KMS-11 (cell line): ENCODE results near the gene SPNS3.

Source experiments
- H2AFZ ChIP-seq: fragments of 200-600 bp; sonication (generic); 2 replicates; pipeline ENCODE4 v1.6.1; 2016; ENCODE audit warnings: antibody characterized with exemption, mixed run types, low read depth
- H3K27ac ChIP-seq: fragments of 200-600 bp; sonication (generic); 2 replicates; pipeline ENCODE4 v1.6.1; 2016; ENCODE audit warnings: mild to moderate bottlenecking, mixed run types
- H3K27me3 ChIP-seq: fragments of 200-600 bp; sonication (generic); 2 replicates; pipeline ENCODE4 v1.6.1; 2017; ENCODE audit warnings: mild to moderate bottlenecking, low read depth, mixed run types, moderate library complexity; ENCODE audit not compliant: insufficient read depth
- H3K36me3 ChIP-seq: fragments of 200-600 bp; sonication (generic); 2 replicates; pipeline ENCODE4 v1.6.1; 2017; ENCODE audit warnings: mild to moderate bottlenecking, mixed run types; ENCODE audit not compliant: insufficient read depth
- H3K4me1 ChIP-seq: fragments of 200-600 bp; sonication (generic); 2 replicates; pipeline ENCODE4 v1.6.1; 2016; ENCODE audit warnings: mild to moderate bottlenecking, low read depth, mixed run types; ENCODE audit not compliant: poor library complexity, severe bottlenecking
- H3K4me2 ChIP-seq: fragments of 200-600 bp; sonication (generic); 2 replicates; pipeline ENCODE4 v1.7.0; 2016; ENCODE audit warnings: mild to moderate bottlenecking, mixed run types
- H3K4me3 ChIP-seq: fragments of 200-600 bp; sonication (generic); IDR thresholded peaks from 2 replicates; pipeline ENCODE4 v1.6.1; 2017; ENCODE audit warnings: low read depth, low read length, mixed read lengths; ENCODE audit not compliant: insufficient read depth
- H3K79me2 ChIP-seq: fragments of 200-600 bp; sonication (generic); 2 replicates; pipeline ENCODE4 v1.6.1; 2016; ENCODE audit warnings: low read depth, mixed run types; ENCODE audit not compliant: insufficient read depth
- H3K9ac ChIP-seq: fragments of 200-600 bp; sonication (generic); 2 replicates; pipeline ENCODE4 v1.6.1; 2016; ENCODE audit warnings: mild to moderate bottlenecking, mixed run types
- H4K20me1 ChIP-seq: fragments of 200-600 bp; sonication (generic); 2 replicates; pipeline ENCODE4 v1.6.1; 2016; ENCODE audit warnings: mild to moderate bottlenecking, mixed run types; ENCODE audit not compliant: insufficient read depth
- TF ChIP-seq, protein P1 (sequence below): fragments of 200-600 bp; sonication (generic); conservative IDR thresholded peaks from 2 replicates; pipeline ENCODE4 v1.6.1; 2017; ENCODE audit warnings: low read depth, mild to moderate bottlenecking, antibody characterized with exemption, low read length, moderate library complexity, mixed read lengths

Gene SPNS3

GRCh38 chr17:4475463-4475862, 41.7 kb downstream of the SPNS3 start:
- Histone ChIP-seq H3K27ac (no peak overlapping the region), H3K79me2 (no peaks in the 10 kb centered on the region), H4K20me1 (no peaks in the 10 kb centered on the region), H3K4me1 (no peaks in the 10 kb centered on the region), H3K9ac (no peak overlapping the region), H3K4me2 (no peak overlapping the region), H3K4me3 (no peak overlapping the region), H3K27me3 (peaks cover 19% of the 10 kb centered on the region), H3K36me3 (no peaks in the 10 kb centered on the region), H2AFZ (no peak overlapping the region)
- TF ChIP-seq, protein P1, sequence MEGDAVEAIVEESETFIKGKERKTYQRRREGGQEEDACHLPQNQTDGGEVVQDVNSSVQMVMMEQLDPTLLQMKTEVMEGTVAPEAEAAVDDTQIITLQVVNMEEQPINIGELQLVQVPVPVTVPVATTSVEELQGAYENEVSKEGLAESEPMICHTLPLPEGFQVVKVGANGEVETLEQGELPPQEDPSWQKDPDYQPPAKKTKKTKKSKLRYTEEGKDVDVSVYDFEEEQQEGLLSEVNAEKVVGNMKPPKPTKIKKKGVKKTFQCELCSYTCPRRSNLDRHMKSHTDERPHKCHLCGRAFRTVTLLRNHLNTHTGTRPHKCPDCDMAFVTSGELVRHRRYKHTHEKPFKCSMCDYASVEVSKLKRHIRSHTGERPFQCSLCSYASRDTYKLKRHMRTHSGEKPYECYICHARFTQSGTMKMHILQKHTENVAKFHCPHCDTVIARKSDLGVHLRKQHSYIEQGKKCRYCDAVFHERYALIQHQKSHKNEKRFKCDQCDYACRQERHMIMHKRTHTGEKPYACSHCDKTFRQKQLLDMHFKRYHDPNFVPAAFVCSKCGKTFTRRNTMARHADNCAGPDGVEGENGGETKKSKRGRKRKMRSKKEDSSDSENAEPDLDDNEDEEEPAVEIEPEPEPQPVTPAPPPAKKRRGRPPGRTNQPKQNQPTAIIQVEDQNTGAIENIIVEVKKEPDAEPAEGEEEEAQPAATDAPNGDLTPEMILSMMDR = no peak

GRCh38 chr17:4476017-4476416, 42.3 kb downstream of the SPNS3 start:
- Histone ChIP-seq H4K20me1 (no peaks in the 10 kb centered on the region), H3K4me2 (no peak overlapping the region), H3K9ac (no peak overlapping the region), H3K27me3 (peaks cover 19% of the 10 kb centered on the region), H3K4me3 (no peak overlapping the region), H3K27ac (no peak overlapping the region), H2AFZ (no peak overlapping the region), H3K36me3 (no peaks in the 10 kb centered on the region), H3K4me1 (no peaks in the 10 kb centered on the region), H3K79me2 (no peaks in the 10 kb centered on the region)
- TF ChIP-seq, protein P1 = no peak

DNA sequence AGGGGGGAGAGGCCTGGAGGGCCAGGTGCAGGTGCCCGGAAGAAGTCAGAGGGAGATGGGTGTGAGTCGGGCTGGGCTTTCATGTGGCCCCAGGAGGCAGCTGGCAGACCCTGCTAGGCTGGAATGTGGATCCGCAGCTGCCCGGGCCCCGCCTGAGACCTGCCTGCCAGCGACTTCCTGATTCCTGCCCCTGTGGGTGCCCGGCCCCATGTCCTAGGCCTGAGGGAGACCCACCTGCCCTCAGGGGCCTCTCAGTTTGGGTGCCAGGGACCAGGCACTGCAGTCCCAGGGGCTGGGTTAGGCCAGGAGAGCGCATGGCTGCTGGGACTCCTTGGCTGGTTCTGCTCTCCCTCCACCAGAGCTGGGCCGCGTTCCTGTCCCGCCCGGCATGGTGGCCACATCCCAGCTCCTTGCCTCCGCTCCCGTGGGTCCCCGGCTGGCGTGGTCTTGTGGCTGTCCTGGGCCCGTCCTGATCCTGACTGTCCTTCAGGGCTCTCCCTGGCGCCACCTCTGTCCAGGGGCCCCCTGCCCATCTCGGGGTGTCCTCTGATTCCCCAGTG, 42.9 kb downstream of the SPNS3 start:
- Histone ChIP-seq H3K4me3 (no peak overlapping the region), H3K27me3 (peaks cover 20% of the 10 kb centered on the region), H3K4me1 (no peaks in the 10 kb centered on the region), H3K27ac (no peak overlapping the region), H2AFZ (no peak overlapping the region), H3K79me2 (no peaks in the 10 kb centered on the region), H3K9ac (no peak overlapping the region), H3K4me2 (no peak overlapping the region), H3K36me3 (no peaks in the 10 kb centered on the region), H4K20me1 (no peaks in the 10 kb centered on the region)
- TF ChIP-seq, protein P1 = no peak

- TF ChIP-seq, protein P1 = no peak
- H2AFZ ChIP-seq = no peak overlapping the region
- H3K27me3 ChIP-seq = peaks cover 28% of the 10 kb centered on the region
- no peaks in the 10 kb centered on the region for H3K79me2 ChIP-seq
- H3K4me3 ChIP-seq = no peak overlapping the region
- H3K27ac ChIP-seq = no peak overlapping the region
- no peak overlapping the region for H3K4me2 ChIP-seq
- H4K20me1 ChIP-seq = no peaks in the 10 kb centered on the region
- H3K9ac ChIP-seq = no peak overlapping the region
- no peaks in the 10 kb centered on the region for H3K36me3 ChIP-seq
- no peaks in the 10 kb centered on the region for H3K4me1 ChIP-seq
Observed at GRCh38 chr17:4477255-4477791, 43.6 kb downstream of the SPNS3 start.
